HEK293 (cell line): ENCODE results near the gene GALNT13.

Source experiments
- CTCF ChIA-PET: fragments of 350-600 bp; formaldehyde crosslinking; extraction: SDS; loops from one replicate; lab custom pipeline; 2021; ENCODE audit warnings: antibody characterized with exemption; lab: Yijun Ruan, JAX
- POLR2A ChIA-PET: fragments of 300-600 bp; formaldehyde crosslinking; extraction: SDS; loops from one replicate; lab custom pipeline; 2020; ENCODE audit warnings: antibody characterized with exemption, inconsistent platforms; lab: Yijun Ruan, JAX
- H3K27ac ChIP-seq: fragments of 200-500 bp; sonication (Bioruptor generic); 2 replicates; pipeline ENCODE4 v1.5.1; 2014; ENCODE audit warnings: low read depth, low read length, control low read depth, inconsistent platforms; ENCODE audit errors: extremely low read depth
- H3K36me3 ChIP-seq, 2 experiments: fragments of 200-500 bp in 1 of 2; sonication (Bioruptor generic) in 1 of 2; 1 replicate in 1 of 2; 2 replicates in 1 of 2; pipeline ENCODE4 v1.5.1; 2014 to 2017; ENCODE audit warnings: inconsistent platforms in 2 of 2, low read length in 2 of 2; ENCODE audit not compliant: control insufficient read depth in 2 of 2, insufficient read depth in 1 of 2
- H3K4me1 ChIP-seq: fragments of 200-500 bp; sonication (Bioruptor generic); 2 replicates; pipeline ENCODE4 v1.5.1; 2014; ENCODE audit warnings: mild to moderate bottlenecking, low read length, inconsistent platforms; ENCODE audit not compliant: control insufficient read depth, insufficient read depth
- H3K4me3 ChIP-seq: 2 replicates; pipeline ENCODE4 v1.5.1; 2011; ENCODE audit warnings: low read depth, mild to moderate bottlenecking, control low read depth, low read length, moderate library complexity
- H3K9me3 ChIP-seq: fragments of 200-500 bp; sonication (Bioruptor generic); 2 replicates; pipeline ENCODE4 v1.5.1; 2014; ENCODE audit warnings: low read depth, low read length, inconsistent platforms; ENCODE audit not compliant: control insufficient read depth, insufficient read depth
- ATF2 ChIP-seq: fragments of 450-650 bp; formaldehyde crosslinking; IDR thresholded peaks from 2 replicates; pipeline ENCODE4 v1.5.1; 2016; ENCODE audit warnings: missing biosample characterization, missing genetic modification characterization, low read depth
- CTCF ChIP-seq: fragments of 450-650 bp; formaldehyde crosslinking; IDR thresholded peaks from 2 replicates; pipeline ENCODE4 v1.5.1; 2016; ENCODE audit warnings: missing biosample characterization, missing genetic modification characterization
- HIC1 ChIP-seq: fragments of 450-650 bp; formaldehyde crosslinking; IDR thresholded peaks from 2 replicates; pipeline ENCODE4 v1.5.1; 2016; ENCODE audit warnings: missing biosample characterization, missing genetic modification characterization
- SP2 ChIP-seq: fragments of 450-650 bp; formaldehyde crosslinking; IDR thresholded peaks from 2 replicates; pipeline ENCODE4 v1.5.1; 2016; ENCODE audit warnings: missing biosample characterization, missing genetic modification characterization
- ZBTB26 ChIP-seq: fragments of 450-650 bp; formaldehyde crosslinking; optimal IDR thresholded peaks from 2 replicates; pipeline ENCODE3; 2016; ENCODE audit warnings: missing biosample characterization, mild to moderate bottlenecking, missing genetic modification characterization
- ZEB2 ChIP-seq: fragments of 450-650 bp; formaldehyde crosslinking; IDR thresholded peaks from 2 replicates; pipeline ENCODE4 v1.5.1; 2016; ENCODE audit warnings: missing biosample characterization, missing genetic modification characterization
- ZNF10 ChIP-seq: fragments of 450-650 bp; formaldehyde crosslinking; IDR thresholded peaks from 2 replicates; pipeline ENCODE4 v1.5.1; 2017; ENCODE audit warnings: missing biosample characterization, missing genetic modification characterization
- ZNF112 ChIP-seq: fragments of 450-650 bp; formaldehyde crosslinking; IDR thresholded peaks from 2 replicates; pipeline ENCODE4 v1.5.0; 2017; ENCODE audit warnings: missing biosample characterization, missing genetic modification characterization
- ZNF138 ChIP-seq: fragments of 450-650 bp; formaldehyde crosslinking; IDR thresholded peaks from 2 replicates; pipeline ENCODE4 v1.5.1; 2016; ENCODE audit warnings: missing biosample characterization, missing genetic modification characterization, borderline replicate concordance
- ZNF148 ChIP-seq: fragments of 450-650 bp; formaldehyde crosslinking; IDR thresholded peaks from 2 replicates; pipeline ENCODE4 v1.5.0; 2017; ENCODE audit warnings: missing biosample characterization, missing genetic modification characterization, borderline replicate concordance
- ZNF184 ChIP-seq: fragments of 450-650 bp; IDR thresholded peaks from 2 replicates; pipeline ENCODE4 v1.5.1; 2018; ENCODE audit warnings: missing biosample characterization, mild to moderate bottlenecking, missing genetic modification characterization
- ZNF19 ChIP-seq: fragments of 450-650 bp; formaldehyde crosslinking; IDR thresholded peaks from 2 replicates; pipeline ENCODE4; 2016; ENCODE audit warnings: missing biosample characterization, missing genetic modification characterization, low read depth
- ZNF223 ChIP-seq: fragments of 450-650 bp; formaldehyde crosslinking; IDR thresholded peaks from 2 replicates; pipeline ENCODE4 v1.5.1; 2016; ENCODE audit warnings: missing biosample characterization, missing genetic modification characterization
- ZNF26 ChIP-seq: fragments of 450-650 bp; formaldehyde crosslinking; IDR thresholded peaks from 2 replicates; pipeline ENCODE4 v1.5.1; 2016; ENCODE audit warnings: missing biosample characterization, missing genetic modification characterization
- ZNF391 ChIP-seq: fragments of 450-650 bp; formaldehyde crosslinking; IDR thresholded peaks from 2 replicates; pipeline ENCODE4 v1.5.1; 2016; ENCODE audit warnings: low read depth, missing biosample characterization, missing genetic modification characterization, borderline replicate concordance
- ZNF513 ChIP-seq: fragments of 450-650 bp; IDR thresholded peaks from 2 replicates; pipeline ENCODE4 v1.5.1; 2018; ENCODE audit warnings: missing biosample characterization, missing genetic modification characterization
- ZNF530 ChIP-seq: fragments of 450-650 bp; formaldehyde crosslinking; IDR thresholded peaks from 2 replicates; pipeline ENCODE4 v1.5.1; 2016; ENCODE audit warnings: low read depth, missing biosample characterization, missing genetic modification characterization
- ZNF548 ChIP-seq: fragments of 450-650 bp; formaldehyde crosslinking; IDR thresholded peaks from 2 replicates; pipeline ENCODE4 v1.5.1; 2016; ENCODE audit warnings: missing biosample characterization, missing genetic modification characterization
- ZNF580 ChIP-seq: fragments of 450-650 bp; formaldehyde crosslinking; IDR thresholded peaks from 2 replicates; pipeline ENCODE4 v1.5.1; 2016; ENCODE audit warnings: missing biosample characterization, missing genetic modification characterization
- ZNF585B ChIP-seq: fragments of 450-650 bp; formaldehyde crosslinking; IDR thresholded peaks from 2 replicates; pipeline ENCODE4 v1.5.1; 2016; ENCODE audit warnings: missing biosample characterization, missing genetic modification characterization
- ZNF610 ChIP-seq: fragments of 450-650 bp; formaldehyde crosslinking; IDR thresholded peaks from 2 replicates; pipeline ENCODE4 v1.5.1; 2016; ENCODE audit warnings: missing biosample characterization, missing genetic modification characterization, borderline replicate concordance
- ZNF658 ChIP-seq: fragments of 450-650 bp; formaldehyde crosslinking; IDR thresholded peaks from 2 replicates; pipeline ENCODE4; 2016; ENCODE audit warnings: missing biosample characterization, missing genetic modification characterization
- ZNF76 ChIP-seq: fragments of 450-650 bp; formaldehyde crosslinking; IDR thresholded peaks from 2 replicates; pipeline ENCODE4; 2016; ENCODE audit warnings: low read depth, missing biosample characterization, missing genetic modification characterization, borderline replicate concordance
- ZSCAN16 ChIP-seq: fragments of 450-650 bp; formaldehyde crosslinking; IDR thresholded peaks from 2 replicates; pipeline ENCODE4 v1.5.1; 2016; ENCODE audit warnings: missing biosample characterization, missing genetic modification characterization

GALNT13 gene

GRCh38 chr2:154324601-154325000, 452.9 kb downstream of the GALNT13 start:
- Histone ChIP-seq H3K4me3 (no peak overlapping the region), H3K36me3 (no peaks in the 10 kb centered on the region), H3K27ac (no peak overlapping the region), H3K9me3 (no peaks in the 10 kb centered on the region), H3K4me1 (no peaks in the 10 kb centered on the region)
- POLR2A ChIA-PET = no interaction called here
- TF ChIP-seq ZEB2 (tag by site-specific recombination) (no peak), ZNF223 (tag by site-specific recombination) (no peak), ZNF548 (tag by site-specific recombination) (no peak), ZNF530 (tag by site-specific recombination) (no peak), ZSCAN16 (tag by site-specific recombination) (no peak), SP2 (no peak), ZNF580 (tag by site-specific recombination) (no peak), ZNF112 (tag by site-specific recombination) (no peak), ZNF10 (tag by site-specific recombination) (no peak), ZBTB26 (tag by site-specific recombination) (no peak), ZNF610 (no peak), CTCF (tag by site-specific recombination) (no peak), ATF2 (tag by site-specific recombination) (no peak)
- CTCF ChIA-PET = no interaction called here

- POLR2A ChIA-PET = no interaction called here
- H3K9me3 ChIP-seq = no peaks in the 10 kb centered on the region
- H3K27ac ChIP-seq = no peak overlapping the region
- no peak overlapping the region for H3K4me3 ChIP-seq
- no peaks in the 10 kb centered on the region for H3K4me1 ChIP-seq
- CTCF ChIA-PET = no interaction called here
- no peaks in the 10 kb centered on the region for H3K36me3 ChIP-seq
- TF ChIP-seq ZNF148 (no peak), ZNF76 (tag by site-specific recombination) (no peak), ZNF658 (tag by site-specific recombination) (no peak), ZNF585B (tag by site-specific recombination) (no peak), ZNF513 (tag by site-specific recombination) (no peak), HIC1 (tag by site-specific recombination) (no peak), ZNF26 (no peak), ZNF184 (no peak), ZNF19 (no peak), ZNF391 (tag by site-specific recombination) (no peak), ZNF138 (tag by site-specific recombination) (no peak)
Observed at GRCh38 chr2:154329510-154329909, 457.8 kb downstream of the GALNT13 start.
